Neuron (in vitro differentiated cells): ENCODE data around the gene MXD3.

Source experiments
- H2AFZ ChIP-seq: one replicate; pipeline ENCODE4 v1.6.1; 2013; ENCODE audit warnings: low read depth, mild to moderate bottlenecking, inconsistent platforms, low read length, moderate library complexity
- H3K27me3 ChIP-seq: one replicate; pipeline ENCODE4 v1.6.1; 2013; ENCODE audit warnings: low read length; ENCODE audit not compliant: insufficient read depth
- H3K36me3 ChIP-seq: one replicate; pipeline ENCODE4 v1.6.1; 2013; ENCODE audit warnings: low read length; ENCODE audit not compliant: insufficient read depth
- H3K4me1 ChIP-seq: one replicate; pipeline ENCODE4 v1.6.1; 2013; ENCODE audit warnings: low read length; ENCODE audit not compliant: insufficient read depth
- H3K4me3 ChIP-seq: 2 replicates; pipeline ENCODE4 v1.5.1; 2013; ENCODE audit warnings: mild to moderate bottlenecking, low read length, moderate library complexity
- H3K9me3 ChIP-seq: one replicate; pipeline ENCODE4 v1.6.1; 2013; ENCODE audit warnings: low read length

Gene MXD3

DNA sequence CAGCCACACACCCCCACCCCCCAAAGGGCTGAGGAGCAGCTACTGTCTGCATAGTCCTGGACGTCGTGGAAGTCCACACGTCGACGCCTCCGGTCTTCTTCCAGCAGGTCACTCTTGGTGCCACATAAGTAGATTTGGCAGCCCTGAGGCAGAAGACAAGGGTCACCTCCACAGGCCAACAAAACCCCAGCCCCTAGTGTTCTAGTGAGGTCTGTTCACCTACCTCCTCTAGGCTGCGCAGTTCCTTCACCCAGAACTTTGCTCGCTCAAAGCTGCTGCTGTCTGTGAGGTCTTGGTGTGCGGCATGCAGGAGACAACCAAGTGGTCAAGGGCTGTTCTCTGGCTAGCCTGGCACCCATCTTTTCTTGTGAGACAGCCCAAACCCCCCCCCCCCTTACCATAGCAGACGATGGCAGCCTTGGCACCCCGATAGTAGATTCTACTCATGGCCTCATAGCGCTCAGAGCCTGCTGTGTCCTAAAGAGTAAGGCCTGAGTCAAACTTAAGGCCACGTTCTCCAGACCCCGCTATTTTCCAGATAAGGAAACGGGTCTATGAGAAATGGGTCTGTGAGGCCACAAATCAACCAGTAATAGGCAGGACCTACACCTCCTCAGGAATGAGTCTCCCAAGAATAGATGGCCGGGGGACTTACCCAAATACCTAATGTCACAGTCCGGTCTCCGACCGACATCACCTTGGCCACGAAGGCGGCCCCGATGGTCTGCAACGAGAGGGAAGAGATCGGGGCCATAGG, 9.2 kb downstream of the MXD3 start:
- no peaks in the 10 kb centered on the region for H3K9me3 ChIP-seq
- H3K4me3 ChIP-seq: peak overlapping the region; percentile 68
- peaks cover 19% of the 10 kb centered on the region for H3K4me1 ChIP-seq
- H2AFZ ChIP-seq: peak overlapping the region; percentile 84
- H3K27me3 ChIP-seq: no peaks in the 10 kb centered on the region
- peaks cover 38% of the 10 kb centered on the region for H3K36me3 ChIP-seq

DNA sequence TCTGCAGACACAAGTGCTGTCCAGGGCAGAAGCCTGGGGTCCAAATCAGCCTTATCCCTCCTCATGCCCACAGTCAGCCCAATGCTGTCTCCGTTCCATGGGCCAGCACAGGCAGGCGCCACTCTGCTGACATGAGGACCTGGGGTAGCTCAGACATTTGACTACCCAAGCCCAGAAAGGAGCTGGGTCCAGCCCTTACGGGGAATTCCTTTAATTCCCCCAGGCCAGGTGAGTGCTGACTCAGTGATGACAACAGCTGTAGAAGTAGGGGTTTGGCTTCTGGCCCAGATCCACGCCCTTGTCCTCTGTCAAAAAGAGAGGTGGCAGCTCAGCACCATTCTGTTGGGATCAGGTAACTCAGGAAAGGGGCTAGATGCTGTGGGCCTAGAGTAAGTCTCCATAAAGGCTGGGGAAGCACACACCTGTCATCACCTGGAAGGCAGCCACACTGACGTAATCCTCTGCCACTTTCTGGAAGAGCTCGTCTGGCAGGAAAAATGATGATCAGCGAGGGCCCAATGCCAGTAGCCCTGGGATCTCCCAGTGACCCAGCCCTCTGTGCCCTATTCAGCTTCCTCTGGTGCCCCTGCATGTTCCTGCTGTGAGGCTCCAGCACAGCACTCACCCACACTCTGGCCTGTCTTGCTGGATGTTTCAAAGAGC, 10.1 kb downstream of the MXD3 start:
- H3K4me3 ChIP-seq: no peak overlapping the region
- H3K9me3 ChIP-seq: no peaks in the 10 kb centered on the region
- H3K36me3 ChIP-seq: peaks cover 31% of the 10 kb centered on the region
- H3K27me3 ChIP-seq: no peaks in the 10 kb centered on the region
- peaks cover 19% of the 10 kb centered on the region for H3K4me1 ChIP-seq
- H2AFZ ChIP-seq: no peak overlapping the region

DNA sequence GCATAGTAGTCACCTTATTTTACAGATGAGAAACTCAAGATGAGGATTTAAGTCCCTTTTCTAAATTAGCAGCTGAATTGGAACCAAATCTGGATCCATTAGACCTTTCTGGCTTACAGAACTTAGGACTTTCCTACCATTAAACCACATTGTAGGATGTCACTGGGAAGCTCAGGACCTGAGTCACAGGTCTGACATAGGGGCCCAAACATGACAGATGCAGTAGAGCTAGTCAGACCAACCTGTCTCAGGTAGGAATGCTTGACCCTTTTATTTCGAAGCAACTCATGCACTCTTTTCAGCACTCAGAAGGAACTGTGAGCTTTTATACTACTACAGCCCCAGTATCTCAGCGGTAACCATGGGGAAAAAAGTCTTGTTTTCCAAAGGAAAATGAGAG, 10.7 kb downstream of the MXD3 start:
- H3K27me3 ChIP-seq: no peaks in the 10 kb centered on the region
- no peak overlapping the region for H3K4me3 ChIP-seq
- H3K36me3 ChIP-seq: peaks cover 24% of the 10 kb centered on the region
- H3K9me3 ChIP-seq: no peaks in the 10 kb centered on the region
- no peak overlapping the region for H2AFZ ChIP-seq
- H3K4me1 ChIP-seq: peaks cover 19% of the 10 kb centered on the region

DNA sequence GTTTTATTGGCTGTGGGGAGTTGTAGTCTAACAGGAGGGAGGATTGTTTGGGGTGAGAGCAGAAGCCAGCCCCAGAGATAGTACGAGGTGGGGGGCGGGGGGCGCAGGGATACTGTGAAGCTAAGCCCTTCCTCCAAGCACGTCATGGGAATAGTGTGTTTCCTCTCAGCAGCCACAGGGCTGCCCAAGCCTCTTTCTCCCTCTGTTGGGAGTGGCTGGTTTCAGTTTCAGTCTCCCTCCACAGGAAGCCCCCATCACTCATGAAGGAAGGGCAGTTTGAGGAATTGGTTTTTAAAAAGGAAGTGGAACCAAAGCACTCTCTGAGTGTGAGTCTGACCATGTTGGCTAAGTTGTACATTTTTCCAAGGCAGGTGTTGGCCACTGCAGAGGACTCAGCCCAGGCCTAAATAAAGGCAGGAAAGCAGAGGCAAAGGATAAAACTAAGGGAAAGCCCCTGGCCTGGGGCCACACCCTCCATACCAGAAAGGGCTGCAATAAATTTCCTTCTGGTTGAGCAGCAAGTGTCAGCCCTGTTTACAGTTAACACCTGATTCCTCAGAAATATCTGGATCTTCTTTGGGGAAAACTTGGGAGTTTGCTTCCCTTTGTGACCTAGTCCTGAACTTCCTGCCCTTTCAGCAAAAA, 11.3 kb downstream of the MXD3 start:
- no peak overlapping the region for H2AFZ ChIP-seq
- no peaks in the 10 kb centered on the region for H3K27me3 ChIP-seq
- no peaks in the 10 kb centered on the region for H3K9me3 ChIP-seq
- H3K4me3 ChIP-seq: no peak overlapping the region
- peaks cover 18% of the 10 kb centered on the region for H3K36me3 ChIP-seq
- peaks cover 19% of the 10 kb centered on the region for H3K4me1 ChIP-seq

DNA sequence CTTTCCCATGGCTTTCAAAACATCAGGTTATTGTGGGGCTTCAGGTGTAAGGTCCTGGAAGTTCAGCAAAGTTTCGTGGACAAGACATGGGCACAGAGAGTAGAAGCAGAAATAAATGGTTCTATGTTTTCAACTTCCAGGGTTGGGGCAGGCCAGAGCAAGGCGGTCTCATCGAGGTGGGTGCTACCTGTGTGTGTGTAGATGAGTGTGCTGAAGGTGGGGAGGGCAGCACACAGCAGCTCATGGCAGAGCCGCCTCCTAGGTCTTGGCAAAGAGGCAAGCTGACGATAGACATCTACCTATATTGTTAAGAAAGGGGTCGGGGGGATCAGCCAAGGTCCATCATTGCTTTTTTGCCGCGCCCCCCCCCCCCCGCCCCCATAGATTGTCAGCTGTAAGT, 12.0 kb downstream of the MXD3 start:
- peaks cover 15% of the 10 kb centered on the region for H3K36me3 ChIP-seq
- H3K4me3 ChIP-seq: no peak overlapping the region
- no peaks in the 10 kb centered on the region for H3K27me3 ChIP-seq
- H3K4me1 ChIP-seq: peaks cover 15% of the 10 kb centered on the region
- H3K9me3 ChIP-seq: no peaks in the 10 kb centered on the region
- H2AFZ ChIP-seq: no peak overlapping the region

DNA sequence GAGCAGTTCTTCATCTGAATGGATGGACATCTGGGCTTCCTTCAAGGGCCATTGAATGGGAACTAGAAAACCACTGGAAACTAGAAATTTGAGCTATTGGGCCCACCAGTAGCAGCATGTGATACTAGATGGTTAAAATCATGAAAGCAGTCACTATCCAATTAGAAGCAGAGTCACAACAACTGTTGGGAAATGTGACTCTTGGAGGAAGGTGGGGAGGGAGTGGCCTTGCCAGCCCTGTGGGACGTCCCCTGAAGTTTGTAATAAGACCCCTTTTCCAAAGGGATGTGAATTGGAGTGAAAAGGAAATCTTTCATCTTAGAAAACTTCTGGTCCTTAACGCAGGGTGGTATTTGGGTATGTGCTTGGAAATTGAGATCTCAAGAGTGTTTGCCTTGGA, 13.8 kb downstream of the MXD3 start:
- Histone ChIP-seq H3K36me3 (peaks cover 13% of the 10 kb centered on the region), H3K9me3 (no peaks in the 10 kb centered on the region), H2AFZ (no peak overlapping the region), H3K4me3 (no peak overlapping the region), H3K27me3 (no peaks in the 10 kb centered on the region), H3K4me1 (peaks cover 8% of the 10 kb centered on the region)

DNA sequence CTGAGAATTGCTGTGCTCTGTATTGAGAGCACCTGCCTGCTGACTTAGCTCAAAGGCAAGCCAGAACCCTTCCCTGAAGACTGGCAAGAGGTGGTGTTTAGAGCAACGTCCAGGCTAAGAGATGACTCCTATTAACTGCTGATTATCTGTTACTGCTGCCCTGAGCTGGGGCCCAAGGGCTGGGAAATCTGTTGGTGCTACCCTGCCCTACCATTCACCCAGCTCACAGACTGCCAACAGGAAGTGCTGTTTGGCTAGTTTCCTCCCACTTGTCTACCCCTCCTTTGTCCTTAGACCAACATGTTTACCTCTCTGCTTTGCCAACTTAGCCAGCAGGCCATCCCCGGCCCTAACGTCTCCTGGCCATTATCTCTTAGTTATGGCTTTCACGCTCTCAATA, 15.1 kb downstream of the MXD3 start:
- Histone ChIP-seq H3K9me3 (no peaks in the 10 kb centered on the region), H3K36me3 (peaks cover 6% of the 10 kb centered on the region), H2AFZ (no peak overlapping the region), H3K27me3 (no peaks in the 10 kb centered on the region), H3K4me1 (no peaks in the 10 kb centered on the region), H3K4me3 (no peak overlapping the region)

DNA sequence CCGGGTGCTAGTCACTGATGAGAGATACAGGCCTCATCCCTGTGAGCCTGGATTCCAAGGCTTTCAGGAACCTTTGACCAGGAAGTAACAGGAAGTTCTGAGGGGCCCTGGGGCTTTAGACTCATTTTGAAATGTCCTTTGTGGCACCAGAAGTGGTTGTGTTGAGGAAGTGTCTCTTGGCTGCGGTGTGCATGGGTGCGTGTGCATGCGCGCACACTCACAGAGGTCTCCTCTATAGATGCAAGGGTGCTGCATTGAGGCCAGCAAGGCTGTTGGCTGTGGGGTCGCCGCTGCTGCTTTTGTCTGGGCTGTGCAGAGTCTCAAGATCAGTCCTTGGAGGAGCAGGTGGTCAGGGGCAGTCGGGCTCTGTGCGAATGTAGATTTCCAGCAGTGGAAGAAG, 15.8 kb downstream of the MXD3 start:
- Histone ChIP-seq H3K4me1 (no peaks in the 10 kb centered on the region), H2AFZ (no peak overlapping the region), H3K27me3 (no peaks in the 10 kb centered on the region), H3K4me3 (no peak overlapping the region), H3K36me3 (peaks cover 3% of the 10 kb centered on the region), H3K9me3 (no peaks in the 10 kb centered on the region)

DNA sequence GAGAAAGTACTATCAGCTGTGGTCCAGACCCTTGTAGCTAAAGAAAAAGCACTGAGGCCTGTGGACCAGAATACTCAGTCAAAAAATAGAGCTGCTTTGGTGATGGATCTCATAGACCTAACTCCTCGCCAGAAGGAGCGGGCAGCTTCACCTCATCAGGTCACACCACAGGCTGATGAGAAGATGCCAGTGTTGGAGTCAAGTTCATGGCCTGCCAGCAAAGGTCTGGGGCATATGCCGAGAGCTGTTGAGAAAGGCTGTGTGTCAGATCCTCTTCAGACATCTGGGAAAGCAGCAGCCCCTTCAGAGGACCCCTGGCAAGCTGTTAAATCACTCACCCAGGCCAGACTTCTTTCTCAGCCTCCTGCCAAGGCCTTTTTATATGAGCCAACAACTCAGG, 17.1 kb downstream of the MXD3 start:
- H3K36me3 ChIP-seq: no peaks in the 10 kb centered on the region
- H3K4me3 ChIP-seq: no peak overlapping the region
- no peaks in the 10 kb centered on the region for H3K9me3 ChIP-seq
- H3K27me3 ChIP-seq: no peaks in the 10 kb centered on the region
- H3K4me1 ChIP-seq: no peaks in the 10 kb centered on the region
- H2AFZ ChIP-seq: no peak overlapping the region

DNA sequence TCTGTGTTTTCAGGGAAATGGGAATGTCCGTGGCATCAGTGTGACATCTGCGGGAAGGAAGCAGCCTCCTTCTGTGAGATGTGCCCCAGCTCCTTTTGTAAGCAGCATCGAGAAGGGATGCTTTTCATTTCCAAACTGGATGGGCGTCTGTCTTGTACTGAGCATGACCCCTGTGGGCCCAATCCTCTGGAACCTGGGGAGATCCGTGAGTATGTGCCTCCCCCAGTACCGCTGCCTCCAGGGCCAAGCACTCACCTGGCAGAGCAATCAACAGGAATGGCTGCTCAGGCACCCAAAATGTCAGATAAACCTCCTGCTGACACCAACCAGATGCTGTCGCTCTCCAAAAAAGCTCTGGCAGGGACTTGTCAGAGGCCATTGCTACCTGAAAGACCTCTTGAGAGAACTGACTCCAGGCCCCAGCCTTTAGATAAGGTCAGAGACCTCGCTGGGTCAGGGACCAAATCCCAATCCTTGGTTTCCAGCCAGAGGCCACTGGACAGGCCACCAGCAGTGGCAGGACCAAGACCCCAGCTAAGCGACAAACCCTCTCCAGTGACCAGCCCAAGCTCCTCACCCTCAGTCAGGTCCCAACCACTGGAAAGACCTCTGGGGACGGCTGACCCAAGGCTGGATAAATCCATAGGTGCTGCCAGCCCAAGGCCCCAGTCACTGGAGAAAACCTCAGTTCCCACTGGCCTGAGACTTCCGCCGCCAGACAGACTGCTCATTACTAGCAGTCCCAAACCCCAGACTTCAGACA, 17.7 kb downstream of the MXD3 start:
- no peaks in the 10 kb centered on the region for H3K36me3 ChIP-seq
- H3K9me3 ChIP-seq: no peaks in the 10 kb centered on the region
- H3K4me1 ChIP-seq: no peaks in the 10 kb centered on the region
- no peak overlapping the region for H3K4me3 ChIP-seq
- H2AFZ ChIP-seq: no peak overlapping the region
- H3K27me3 ChIP-seq: no peaks in the 10 kb centered on the region

DNA sequence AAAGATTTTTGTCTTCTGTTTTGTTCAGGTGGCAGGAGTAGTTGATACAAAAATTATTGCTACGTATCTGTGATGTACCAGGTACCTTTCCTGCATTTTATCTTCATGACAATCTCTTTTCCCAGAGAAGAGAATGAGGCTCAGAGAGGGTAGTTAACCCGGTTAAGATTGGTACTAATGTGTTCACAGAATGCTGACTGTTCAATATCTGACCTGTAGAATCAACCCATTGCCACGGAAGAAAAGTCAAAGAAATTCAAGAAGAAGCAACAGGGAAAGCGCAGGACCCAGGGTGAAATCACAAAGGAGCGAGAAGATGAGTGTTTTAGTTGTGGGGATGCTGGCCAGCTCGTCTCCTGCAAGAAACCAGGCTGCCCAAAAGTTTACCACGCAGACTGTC, 20.0 kb downstream of the MXD3 start:
- no peaks in the 10 kb centered on the region for H3K36me3 ChIP-seq
- H3K27me3 ChIP-seq: no peaks in the 10 kb centered on the region
- no peak overlapping the region for H3K4me3 ChIP-seq
- no peaks in the 10 kb centered on the region for H3K9me3 ChIP-seq
- H2AFZ ChIP-seq: no peak overlapping the region
- H3K4me1 ChIP-seq: no peaks in the 10 kb centered on the region

DNA sequence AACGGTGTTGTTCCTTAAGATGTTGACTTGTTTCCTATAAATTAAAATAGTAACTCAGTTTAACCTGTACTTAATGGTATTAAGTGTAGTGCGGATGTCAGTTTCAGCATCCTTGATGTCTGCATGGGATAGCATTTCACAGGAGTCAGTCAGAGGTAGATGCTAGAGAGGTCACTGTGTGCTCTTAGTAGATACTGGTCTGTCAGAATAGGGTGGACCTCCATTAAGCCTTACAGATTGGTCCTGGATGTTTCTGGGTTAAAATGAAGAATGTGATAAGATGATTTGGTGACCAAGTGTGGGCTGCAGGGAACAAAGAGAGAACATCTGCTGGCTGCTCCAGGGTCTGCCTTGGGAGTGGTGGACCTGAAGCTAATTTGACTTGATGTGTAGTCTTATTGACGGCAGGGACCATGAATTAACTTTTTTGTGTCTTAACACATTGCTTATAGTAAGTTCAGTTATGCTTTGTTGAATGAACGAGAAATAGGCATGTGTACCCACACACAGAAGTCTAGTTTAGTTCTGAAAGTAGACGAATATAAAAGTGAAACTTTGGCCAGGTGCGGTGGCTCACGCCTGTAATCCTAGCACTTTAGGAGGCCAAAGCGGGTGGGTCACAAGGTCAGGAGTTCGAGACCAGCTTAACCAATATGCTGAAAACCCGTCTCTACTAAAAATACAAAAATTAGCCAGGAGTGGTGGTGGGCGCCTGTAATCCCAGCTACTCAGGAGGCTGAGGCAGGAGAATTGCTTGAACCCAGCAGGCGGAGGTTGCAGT, 20.7 kb downstream of the MXD3 start:
- no peaks in the 10 kb centered on the region for H3K4me1 ChIP-seq
- H3K9me3 ChIP-seq: no peaks in the 10 kb centered on the region
- no peaks in the 10 kb centered on the region for H3K36me3 ChIP-seq
- no peaks in the 10 kb centered on the region for H3K27me3 ChIP-seq
- H2AFZ ChIP-seq: no peak overlapping the region
- H3K4me3 ChIP-seq: no peak overlapping the region
